SK-N-MC (cell line): Measurements from ENCODE around the gene GLB1L3.

Experiments
- EZH2 ChIP-seq: fragments of 200-600 bp; sonication (generic); IDR thresholded peaks from one replicate; pipeline ENCODE4 v1.6.1; 2017; ENCODE audit warnings: antibody characterized with exemption
- FOXP2 ChIP-seq: optimal IDR thresholded peaks from 2 replicates; pipeline ENCODE3; 2011; ENCODE audit warnings: mild to moderate bottlenecking, moderate library complexity; ENCODE audit not compliant: insufficient read depth; ENCODE audit errors: extremely low read length, control extremely low read depth
- POLR2AphosphoS5 ChIP-seq: IDR thresholded peaks from 2 replicates; pipeline ENCODE4 v1.6.1; 2012; ENCODE audit warnings: mild to moderate bottlenecking, low read depth, low read length, borderline replicate concordance

GRCh38 chr11:134287561-134287960, 11.4 kb downstream of the GLB1L3 start:
- TF ChIP-seq POLR2AphosphoS5 (no peak), EZH2 (no peak), FOXP2 (no peak)
